Suprapubic skin (tissue), 3 donors: Measurements from ENCODE around the gene RFX3.

ENCODE experiments used
- EP300 ChIP-seq: sonication (generic); formaldehyde crosslinking; IDR thresholded peaks from one replicate; pipeline ENCODE4 v1.6.1; 2017; ENCODE audit warnings: antibody characterized with exemption
- TF ChIP-seq, protein P1 (sequence below), 2 donors: fragments of 200-600 bp in 1 of 2; fragments of 450-650 bp in 1 of 2; sonication (generic) in 1 of 2; IDR thresholded peaks; one replicate each; pipeline ENCODE4 v1.5.1; 2016 to 2019; ENCODE audit warnings: antibody characterized with exemption in 2 of 2, mild to moderate bottlenecking in 1 of 2, moderate library complexity in 1 of 2

DNA sequence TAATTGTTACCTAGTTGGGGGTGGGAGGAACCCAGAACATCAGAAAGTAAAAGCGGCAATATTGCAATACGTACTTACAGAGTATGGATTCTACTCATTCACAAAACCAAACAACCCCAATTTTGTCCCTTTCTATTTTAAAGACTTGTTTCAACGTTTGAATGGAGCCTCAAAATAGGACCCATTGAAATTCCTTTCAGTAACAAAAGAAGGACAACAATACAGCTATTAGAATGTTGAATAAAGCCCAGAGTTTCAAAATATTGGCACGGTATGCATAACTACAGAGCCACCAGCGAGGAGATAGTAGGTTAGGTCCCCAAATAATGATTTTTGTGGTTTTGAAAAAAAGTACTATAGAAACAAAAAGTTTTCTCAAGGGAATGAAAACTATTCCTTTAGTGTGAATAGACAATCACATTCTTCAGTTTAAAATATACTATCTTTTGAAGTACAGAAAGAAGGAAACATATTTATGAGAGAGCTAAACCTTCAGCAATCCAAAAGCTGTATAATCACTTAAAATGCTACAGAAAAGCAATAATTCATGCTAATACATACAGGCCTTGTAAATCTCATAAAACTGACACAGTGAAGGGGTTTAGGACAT, 235.5 kb downstream of the RFX3 start:
- TF ChIP-seq, protein P1, sequence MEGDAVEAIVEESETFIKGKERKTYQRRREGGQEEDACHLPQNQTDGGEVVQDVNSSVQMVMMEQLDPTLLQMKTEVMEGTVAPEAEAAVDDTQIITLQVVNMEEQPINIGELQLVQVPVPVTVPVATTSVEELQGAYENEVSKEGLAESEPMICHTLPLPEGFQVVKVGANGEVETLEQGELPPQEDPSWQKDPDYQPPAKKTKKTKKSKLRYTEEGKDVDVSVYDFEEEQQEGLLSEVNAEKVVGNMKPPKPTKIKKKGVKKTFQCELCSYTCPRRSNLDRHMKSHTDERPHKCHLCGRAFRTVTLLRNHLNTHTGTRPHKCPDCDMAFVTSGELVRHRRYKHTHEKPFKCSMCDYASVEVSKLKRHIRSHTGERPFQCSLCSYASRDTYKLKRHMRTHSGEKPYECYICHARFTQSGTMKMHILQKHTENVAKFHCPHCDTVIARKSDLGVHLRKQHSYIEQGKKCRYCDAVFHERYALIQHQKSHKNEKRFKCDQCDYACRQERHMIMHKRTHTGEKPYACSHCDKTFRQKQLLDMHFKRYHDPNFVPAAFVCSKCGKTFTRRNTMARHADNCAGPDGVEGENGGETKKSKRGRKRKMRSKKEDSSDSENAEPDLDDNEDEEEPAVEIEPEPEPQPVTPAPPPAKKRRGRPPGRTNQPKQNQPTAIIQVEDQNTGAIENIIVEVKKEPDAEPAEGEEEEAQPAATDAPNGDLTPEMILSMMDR (IDR thresholded peaks at IDR 0.05) = no peak
- no peak for TF ChIP-seq EP300
